Forelimb muscle (tissue), 1 donor: ENCODE results near the gene DNM1. TPM values are rescaled to one million over a fixed set of nuclear protein-coding genes. Genes with fewer than 3 reads are reported as not detected.
"Not testable (repeated sequence)": the region's sequence is repeated elsewhere in the genome, so short reads cannot be mapped to it uniquely, and the experiment has no call there.

ENCODE experiments used
- DNase-seq: peaks from one replicate; pipeline ENCODE4 v3.0.0-alpha.2; 2013; ENCODE audit warnings: low read depth
- polyA plus RNA-seq: library from polyadenylated mRNA; unstranded; fragments of 120-200 nt; gene quantifications from one replicate; pipeline ENCODE4 v1.2.1, GENCODE V29; 2013; ENCODE audit not compliant: insufficient read length

The DNM1 gene
- polyA plus RNA-seq, 1 donor, result 53.3 TPM

GRCh38 chr9:128224877-128225276 is 21.7 kb downstream of the DNM1 start:
- DNase-seq, result no peak

DNA sequence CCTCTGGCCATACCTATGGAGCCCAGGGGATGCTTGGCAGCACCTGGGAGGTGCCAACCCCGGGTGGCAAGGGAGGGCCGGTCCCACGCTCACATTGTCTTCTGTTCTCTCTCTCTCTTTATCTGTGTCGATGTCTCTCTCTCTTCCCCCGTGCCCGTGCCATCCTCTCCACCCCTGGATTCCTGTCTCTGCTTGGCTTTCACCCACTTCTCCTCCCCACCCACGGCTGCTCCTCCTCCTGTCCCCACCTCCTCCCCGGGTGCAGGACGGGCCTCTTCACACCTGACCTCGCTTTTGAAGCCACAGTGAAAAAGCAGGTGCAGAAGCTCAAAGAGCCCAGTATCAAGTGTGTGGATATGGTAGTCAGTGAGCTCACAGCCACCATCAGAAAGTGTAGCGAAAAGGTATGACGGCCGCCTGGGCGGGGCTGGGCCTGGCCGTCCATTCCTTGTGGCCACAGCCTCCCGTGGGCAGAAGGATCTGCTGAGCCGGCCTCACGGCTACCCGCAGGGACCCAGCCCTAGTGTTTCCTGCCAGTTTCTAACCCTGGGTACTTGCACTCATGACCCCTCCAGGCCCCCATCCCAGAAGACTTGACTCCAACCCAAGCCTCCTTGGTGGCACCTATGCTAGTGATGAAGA is 22.7 kb downstream of the DNM1 start:
- no peak for DNase-seq

DNA sequence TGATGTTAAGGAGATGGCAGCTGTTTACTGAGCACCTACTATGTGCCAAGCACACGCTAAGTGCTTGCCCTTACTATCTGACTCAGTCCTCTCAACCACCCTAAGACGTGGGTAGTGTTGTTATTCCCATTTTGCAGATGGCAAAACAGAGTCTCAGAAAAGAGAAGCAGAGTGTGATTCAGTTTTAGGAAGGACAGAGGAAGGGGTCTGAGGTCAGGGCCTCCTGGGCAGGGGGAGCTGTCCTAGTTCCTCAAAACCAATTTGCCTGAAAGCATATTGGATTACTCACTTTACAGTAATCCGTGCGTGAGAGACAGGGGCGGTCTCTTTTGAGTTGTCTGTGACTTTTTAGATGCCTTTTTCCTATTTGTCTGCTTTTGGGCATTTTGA is 23.2 kb downstream of the DNM1 start:
- DNase-seq, result no peak

GRCh38 chr9:128230897-128231296 is 27.7 kb downstream of the DNM1 start:
- DNase-seq, result not testable (repeated sequence)

- no peak for DNase-seq
These were observed 28.7 kb downstream of the DNM1 start for GRCh38 chr9:128231638-128232527.

DNA sequence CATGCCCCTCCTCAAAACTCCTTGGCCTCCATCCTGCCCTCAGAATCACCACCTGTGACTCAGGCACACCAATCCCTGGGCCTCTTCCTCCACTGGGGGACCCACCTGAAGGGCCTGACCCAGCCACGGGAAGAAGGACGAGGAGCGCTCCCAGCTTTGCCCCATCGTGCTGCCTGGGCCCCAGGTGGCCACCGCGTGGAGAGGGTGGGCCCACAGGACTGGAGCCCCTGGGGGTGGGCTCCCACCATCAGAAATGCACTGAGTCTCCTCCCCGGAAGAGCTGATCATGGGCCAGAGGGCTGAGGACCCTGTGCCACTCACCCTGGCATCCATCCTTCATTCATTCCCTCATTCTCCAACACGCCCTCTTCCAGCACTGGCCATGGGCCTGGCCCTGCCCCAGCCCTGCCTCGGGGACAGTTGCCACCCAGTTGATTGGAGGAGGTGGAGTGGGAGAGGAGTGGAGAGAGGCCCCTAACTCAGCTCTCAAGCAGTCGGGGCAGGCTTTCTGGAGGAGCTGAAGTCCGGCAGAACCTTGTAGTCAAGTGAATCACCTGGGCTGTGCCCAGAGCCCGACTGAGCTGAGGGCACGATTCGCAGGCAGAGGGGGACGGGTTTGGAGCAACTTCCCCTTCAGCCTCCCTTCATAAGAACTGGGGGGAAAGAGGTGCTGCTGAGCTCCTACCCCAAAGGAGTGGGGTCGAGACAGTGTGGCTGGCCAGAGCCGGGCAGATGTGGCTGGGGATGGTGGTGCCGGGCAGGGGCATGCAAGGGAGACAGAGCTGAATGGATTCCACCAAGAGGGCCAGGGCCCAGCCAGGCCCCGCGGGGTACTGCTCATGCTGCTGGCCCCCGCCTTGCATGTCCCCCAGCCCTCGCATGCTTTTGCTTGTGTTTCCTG is 29.6 kb downstream of the DNM1 start:
- no peak for DNase-seq

DNA sequence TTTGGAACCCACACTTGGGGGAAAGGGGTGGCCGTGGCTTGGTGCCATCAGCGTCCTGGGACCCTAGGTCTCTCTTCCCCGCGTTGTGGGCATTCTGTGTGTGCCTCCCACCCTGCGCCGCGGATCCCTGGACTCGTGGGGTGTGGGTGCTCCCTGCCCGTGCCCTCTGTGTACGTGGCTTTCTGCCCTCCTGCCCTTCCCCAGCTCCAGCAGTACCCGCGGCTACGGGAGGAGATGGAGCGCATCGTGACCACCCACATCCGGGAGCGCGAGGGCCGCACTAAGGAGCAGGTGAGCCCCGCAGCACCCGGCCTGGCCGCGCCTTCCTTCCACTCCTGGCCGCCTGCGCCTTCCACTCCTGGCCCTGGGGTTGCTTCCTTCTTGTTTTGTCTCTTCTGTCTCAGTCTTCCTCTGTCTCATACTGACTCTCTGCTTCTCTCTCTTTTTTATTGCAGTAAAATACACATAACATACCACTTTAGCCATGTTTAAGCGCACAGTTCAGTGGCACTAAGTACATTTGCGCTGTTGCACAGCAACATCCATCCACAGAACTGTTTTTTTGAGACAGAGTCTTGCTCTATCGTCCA is 30.7 kb downstream of the DNM1 start:
- DNase-seq, result no peak

DNA sequence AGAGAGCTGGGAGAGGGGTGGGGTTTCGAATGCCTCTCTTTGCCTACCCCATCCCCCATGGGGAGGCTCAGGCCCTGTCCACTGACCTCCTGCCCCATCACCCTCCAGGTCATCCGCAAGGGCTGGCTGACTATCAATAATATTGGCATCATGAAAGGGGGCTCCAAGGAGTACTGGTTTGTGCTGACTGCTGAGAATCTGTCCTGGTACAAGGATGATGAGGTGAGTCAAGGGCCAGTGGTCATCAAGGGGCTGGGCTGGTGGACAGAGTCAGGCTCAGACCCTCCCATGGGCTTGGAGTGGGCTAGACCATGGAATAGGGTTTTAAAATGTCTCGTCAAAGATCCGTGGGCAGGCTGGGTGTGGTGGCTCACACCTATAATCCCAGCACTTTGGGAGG is 38.9 kb downstream of the DNM1 start:
- DNase-seq, result no peak

GRCh38 chr9:128242828-128243214 is 39.6 kb downstream of the DNM1 start:
- no peak for DNase-seq

GRCh38 chr9:128243215-128244018 is 40.2 kb downstream of the DNM1 start:
- peak; percentile 84 for DNase-seq

GRCh38 chr9:128244091-128244836 is 41.1 kb downstream of the DNM1 start:
- DNase-seq, result peak; percentile 31

DNA sequence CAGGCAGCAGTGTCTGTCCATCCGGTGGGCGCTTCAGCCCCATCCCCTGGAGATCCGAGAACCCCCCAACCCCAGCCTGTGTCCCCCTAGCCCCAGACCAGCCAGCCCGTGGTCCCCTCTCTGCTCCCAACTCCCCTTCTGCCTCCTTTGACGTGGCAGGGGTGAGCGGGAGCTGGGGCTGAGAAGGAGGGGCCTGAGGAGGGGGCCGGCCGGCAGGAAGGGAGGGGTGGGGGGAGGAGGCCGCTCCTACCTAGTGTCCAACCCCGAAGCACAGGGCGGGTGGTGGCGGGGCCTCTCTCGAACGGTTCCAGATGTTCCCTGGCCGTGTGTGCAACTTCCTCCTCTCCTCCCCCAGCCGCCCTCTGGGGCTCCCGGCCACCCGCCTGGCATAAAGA is 41.7 kb downstream of the DNM1 start:
- peak; percentile 80 for DNase-seq

DNA sequence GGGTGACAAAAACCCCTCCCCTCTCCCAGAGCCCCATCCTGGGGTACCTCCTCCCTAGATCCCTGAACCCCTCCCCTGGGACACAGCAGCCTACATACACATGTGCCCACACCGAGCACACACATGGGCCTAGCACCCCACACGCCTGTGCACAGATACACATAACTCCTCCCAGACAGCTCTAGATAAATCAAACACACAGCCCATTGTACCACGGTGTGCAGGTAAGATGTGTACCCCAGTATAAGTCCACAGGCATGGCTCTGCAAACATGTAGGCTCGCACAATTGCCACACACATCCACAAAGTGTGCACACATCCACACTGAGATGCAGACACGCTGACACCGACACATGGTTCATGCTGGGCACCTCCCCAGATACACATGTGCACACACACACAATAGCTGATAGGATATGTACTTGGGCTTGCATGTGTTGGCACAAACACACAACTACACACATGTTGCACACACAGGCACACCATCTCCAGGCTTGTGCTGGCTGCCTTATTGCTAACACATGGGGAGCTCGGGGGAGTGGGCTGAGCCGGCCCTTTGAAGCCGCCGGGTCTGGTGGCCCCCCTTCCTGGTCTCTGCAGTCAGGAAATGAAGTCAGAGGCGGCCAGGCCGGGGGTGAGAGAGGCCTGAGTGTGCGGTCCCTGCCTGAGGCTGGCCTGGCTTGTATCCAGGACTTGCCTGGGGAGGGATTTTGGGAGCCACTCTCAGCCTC is 42.4 kb downstream of the DNM1 start:
- DNase-seq, result peak; percentile 17

GRCh38 chr9:128246471-128246870 is 43.3 kb downstream of the DNM1 start:
- no peak for DNase-seq

DNA sequence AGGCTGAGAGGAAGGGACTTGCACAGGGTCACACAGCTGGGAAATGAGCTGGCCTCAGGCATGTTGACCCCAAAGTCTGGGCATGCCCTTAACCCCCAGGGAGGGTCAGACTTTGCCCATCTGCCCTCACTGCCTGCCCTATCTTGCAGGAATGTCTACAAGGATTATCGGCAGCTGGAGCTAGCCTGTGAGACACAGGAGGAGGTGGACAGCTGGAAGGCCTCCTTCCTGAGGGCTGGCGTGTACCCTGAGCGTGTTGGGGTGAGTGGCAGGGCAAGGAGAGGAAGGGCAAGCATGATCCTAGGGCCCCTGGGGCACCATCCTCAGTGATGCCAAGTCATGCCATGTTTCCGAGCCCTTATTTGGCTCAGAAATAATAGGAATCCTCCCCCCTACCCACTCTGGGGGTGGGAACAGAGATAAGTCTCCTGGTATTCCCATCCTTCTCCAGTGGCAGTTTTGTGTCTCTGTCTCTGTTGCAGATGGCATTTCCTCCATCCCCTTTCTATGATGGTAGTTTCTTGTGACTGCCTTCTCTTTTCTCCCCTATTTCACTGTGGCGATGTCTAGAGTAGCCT is 44.1 kb downstream of the DNM1 start:
- DNase-seq, result no peak

DNA sequence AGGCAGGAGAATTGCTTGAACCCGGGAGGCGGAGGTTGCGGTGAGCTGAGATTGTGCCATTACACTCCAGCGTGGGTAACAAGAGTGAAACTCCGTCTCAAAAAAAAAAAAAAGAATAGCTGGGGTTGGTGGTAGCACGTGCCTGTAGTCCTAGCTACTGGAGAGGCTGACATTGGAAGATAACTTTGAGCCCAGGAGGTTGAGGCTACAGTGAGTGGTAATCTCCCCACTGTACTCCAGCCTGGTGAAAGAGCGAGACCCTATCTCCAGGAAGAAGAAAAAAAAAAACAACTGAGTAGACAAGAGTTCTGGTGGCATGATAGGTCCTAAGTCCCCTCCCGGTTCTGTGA is 46.4 kb downstream of the DNM1 start:
- DNase-seq, result no peak

- DNase-seq, result no peak
These were observed 47.0 kb downstream of the DNM1 start for GRCh38 chr9:128249908-128250838.
